Ovary (tissue), 3 donors: ENCODE results near the gene TNFRSF9.

Source experiments
- EP300 ChIP-seq: sonication (generic); formaldehyde crosslinking; IDR thresholded peaks from one replicate; pipeline ENCODE4 v1.6.1; 2017; ENCODE audit warnings: antibody characterized with exemption
- POLR2A ChIP-seq: fragments of 450-650 bp; IDR thresholded peaks from one replicate; pipeline ENCODE4 v1.6.1; 2017; ENCODE audit warnings: antibody characterized with exemption, mild to moderate bottlenecking, moderate library complexity
- TF ChIP-seq, protein P1 (sequence below), 3 donors: fragments of 450-650 bp in 2 of 3; fragments of 200-600 bp in 1 of 3; IDR thresholded peaks; one replicate each; pipeline versions ENCODE4 v1.5.1 to v1.8.0; 2016 to 2022; ENCODE audit warnings: antibody characterized with exemption in 3 of 3, mild to moderate bottlenecking in 1 of 3
- donor health status: DM: no; HTN: no; CAD: no.

DNA sequence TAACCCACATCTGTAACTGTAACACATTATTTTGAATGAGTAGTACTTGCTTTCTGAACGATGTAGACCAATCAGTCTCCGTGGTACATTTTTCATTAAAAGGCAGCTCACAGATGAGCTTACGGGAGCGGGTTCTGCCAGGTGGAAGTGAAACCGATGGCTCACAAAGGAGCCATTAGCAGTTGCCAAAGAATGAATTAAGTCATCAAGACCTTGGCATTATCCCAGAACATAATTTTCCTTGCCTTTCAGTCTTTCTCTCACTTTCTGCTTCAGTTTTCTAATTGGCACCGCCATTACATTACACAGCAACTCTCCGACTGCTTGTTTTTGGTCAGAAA lies 54.3 kb downstream of the TNFRSF9 start:
- TF ChIP-seq, protein P1, sequence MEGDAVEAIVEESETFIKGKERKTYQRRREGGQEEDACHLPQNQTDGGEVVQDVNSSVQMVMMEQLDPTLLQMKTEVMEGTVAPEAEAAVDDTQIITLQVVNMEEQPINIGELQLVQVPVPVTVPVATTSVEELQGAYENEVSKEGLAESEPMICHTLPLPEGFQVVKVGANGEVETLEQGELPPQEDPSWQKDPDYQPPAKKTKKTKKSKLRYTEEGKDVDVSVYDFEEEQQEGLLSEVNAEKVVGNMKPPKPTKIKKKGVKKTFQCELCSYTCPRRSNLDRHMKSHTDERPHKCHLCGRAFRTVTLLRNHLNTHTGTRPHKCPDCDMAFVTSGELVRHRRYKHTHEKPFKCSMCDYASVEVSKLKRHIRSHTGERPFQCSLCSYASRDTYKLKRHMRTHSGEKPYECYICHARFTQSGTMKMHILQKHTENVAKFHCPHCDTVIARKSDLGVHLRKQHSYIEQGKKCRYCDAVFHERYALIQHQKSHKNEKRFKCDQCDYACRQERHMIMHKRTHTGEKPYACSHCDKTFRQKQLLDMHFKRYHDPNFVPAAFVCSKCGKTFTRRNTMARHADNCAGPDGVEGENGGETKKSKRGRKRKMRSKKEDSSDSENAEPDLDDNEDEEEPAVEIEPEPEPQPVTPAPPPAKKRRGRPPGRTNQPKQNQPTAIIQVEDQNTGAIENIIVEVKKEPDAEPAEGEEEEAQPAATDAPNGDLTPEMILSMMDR (IDR thresholded peaks at IDR 0.05), result no peak
- TF ChIP-seq POLR2A (no peak), EP300 (no peak)
